Choroid plexus epithelial cell (primary cell): ENCODE results near the gene PAOX.

Experiments used
- DNase-seq: peaks from one replicate; pipeline ENCODE4 v3.0.0-alpha.2; 2010; ENCODE audit warnings: low read depth
- H3K4me3 ChIP-seq: 2 replicates; pipeline ENCODE4 v1.5.1; 2011; ENCODE audit warnings: low read depth, mild to moderate bottlenecking, control low read depth, low read length, moderate library complexity
- TF ChIP-seq, protein P1 (sequence below): conservative IDR thresholded peaks from 2 replicates; pipeline ENCODE4 v1.5.1; 2011; ENCODE audit warnings: low read depth, mild to moderate bottlenecking, control low read depth, inconsistent platforms, low read length, moderate library complexity

PAOX gene

DNA sequence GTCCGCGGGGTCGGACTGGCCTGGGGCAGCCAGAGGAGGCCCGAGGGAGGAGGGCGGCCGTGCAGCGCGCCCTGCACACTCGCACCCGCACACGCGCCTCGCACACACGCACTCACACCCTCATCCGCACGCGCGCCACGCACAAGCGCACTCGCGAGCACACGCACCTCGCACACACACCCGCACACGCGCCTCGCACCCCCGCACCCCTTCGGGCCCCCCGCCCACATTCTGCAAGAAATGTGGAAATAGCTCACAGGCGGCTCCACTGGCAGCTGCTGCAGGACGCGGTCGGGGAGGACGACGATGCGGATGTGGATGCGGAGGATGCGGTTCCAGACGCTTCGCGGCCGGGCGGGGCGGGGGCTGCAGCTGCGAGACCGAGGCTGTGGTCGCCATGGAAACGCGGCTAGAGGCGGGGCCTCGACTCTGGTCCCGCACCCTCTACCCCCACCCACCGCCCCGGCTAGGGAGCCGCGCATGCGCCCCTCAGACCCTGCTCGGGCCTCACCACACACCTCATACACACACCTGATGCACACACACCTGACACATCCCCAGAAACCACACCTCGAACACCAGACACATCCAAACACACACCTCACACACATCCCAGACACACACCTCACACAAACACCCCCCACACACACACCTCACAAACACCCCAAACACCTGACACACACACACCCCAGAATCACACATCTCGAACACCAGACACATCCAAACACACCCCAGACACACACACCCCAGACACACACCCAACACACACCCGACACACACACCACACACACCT, 42.3 kb upstream of the PAOX start, which contains the start of gene CALY:
Gene CALY (minus strand): TSS at position 320 of the 793 bp plus-strand sequence. CDS start 7,907 bp downstream, outside the sequence.
- DNase-seq: no peak
- no peak within 1 kb of the TSS for H3K4me3 ChIP-seq
- TF ChIP-seq, protein P1, sequence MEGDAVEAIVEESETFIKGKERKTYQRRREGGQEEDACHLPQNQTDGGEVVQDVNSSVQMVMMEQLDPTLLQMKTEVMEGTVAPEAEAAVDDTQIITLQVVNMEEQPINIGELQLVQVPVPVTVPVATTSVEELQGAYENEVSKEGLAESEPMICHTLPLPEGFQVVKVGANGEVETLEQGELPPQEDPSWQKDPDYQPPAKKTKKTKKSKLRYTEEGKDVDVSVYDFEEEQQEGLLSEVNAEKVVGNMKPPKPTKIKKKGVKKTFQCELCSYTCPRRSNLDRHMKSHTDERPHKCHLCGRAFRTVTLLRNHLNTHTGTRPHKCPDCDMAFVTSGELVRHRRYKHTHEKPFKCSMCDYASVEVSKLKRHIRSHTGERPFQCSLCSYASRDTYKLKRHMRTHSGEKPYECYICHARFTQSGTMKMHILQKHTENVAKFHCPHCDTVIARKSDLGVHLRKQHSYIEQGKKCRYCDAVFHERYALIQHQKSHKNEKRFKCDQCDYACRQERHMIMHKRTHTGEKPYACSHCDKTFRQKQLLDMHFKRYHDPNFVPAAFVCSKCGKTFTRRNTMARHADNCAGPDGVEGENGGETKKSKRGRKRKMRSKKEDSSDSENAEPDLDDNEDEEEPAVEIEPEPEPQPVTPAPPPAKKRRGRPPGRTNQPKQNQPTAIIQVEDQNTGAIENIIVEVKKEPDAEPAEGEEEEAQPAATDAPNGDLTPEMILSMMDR: no peak

DNA sequence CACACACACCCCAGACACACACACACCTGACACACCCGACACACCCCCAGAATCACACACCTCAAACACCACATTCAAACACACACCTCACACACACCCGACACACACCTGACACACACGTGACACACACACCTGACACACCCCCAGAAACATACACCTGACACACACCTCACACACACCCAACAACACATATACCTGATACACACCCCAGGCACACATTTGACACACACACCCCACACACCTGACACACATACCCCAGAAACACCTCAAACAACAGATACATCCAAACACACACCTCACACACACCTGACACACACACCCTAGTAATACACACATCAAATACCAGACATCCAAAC, 41.7 kb upstream of the PAOX start:
- TF ChIP-seq, protein P1: no peak
- H3K4me3 ChIP-seq: no peak overlapping the region
- DNase-seq: no peak

DNA sequence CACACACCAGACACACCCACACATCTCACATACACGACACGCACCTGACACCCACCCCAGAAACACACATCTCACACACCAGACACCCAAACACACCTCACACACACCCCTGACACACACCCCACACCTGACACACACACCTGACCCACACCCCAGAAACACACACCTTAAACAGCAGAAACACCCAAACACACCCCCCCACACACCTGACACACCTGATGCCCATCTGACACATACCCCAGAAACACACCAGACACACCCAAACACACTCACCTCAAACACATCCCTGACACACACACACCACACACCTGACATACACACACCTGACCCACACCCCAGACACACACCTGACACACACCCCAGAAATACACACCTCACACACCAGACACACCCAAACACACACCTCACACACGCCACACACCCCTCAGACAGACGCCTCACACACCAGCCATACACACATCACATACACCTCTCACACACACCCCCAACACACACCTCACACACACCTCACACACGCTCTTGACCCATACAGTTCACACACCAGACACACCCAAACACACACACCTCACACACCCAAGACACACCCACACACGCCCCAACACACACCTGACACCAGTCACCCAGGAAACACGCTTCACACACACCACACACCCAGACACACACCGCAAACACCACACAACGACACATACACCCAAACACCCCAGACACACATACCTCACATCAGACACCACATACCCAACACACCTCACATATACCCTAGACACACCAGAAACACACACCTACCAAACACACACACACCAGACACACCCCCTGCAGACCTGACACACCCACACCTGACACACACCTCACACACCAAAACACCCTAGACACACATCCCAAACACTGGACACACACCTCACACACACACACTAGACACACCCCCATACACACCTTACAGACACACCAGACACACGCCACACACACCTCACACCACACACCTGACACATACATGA, 40.7 kb upstream of the PAOX start:
- H3K4me3 ChIP-seq: no peak overlapping the region
- TF ChIP-seq, protein P1: no peak

DNA sequence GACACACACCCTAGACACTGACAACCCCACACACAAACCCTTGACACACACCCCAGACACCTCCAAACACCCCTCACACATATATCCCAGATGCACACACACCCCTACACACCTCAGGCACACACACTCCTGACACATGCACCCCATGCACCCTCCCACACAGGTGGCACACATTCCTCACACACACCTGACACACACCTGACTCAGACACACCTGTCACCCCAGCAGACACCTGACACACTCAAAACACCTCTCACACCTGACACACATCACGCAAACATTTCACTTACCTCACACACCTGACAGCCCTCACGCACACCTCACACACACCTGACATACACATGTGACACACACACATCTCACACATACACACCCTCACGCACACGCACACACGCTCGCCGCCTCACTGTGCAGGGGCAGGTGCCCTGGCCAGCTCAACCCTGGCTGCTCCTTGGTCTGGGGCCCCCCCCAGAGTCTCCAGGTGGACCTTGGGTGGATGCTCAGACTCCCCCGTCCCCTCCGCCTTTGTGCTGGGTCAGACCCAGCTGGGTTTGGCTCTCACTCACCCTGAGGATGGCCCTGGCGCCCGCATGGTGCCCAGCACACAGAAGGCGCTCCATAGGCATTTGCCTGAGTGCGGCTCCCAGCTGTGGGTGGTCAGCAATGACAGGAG, 39.2 kb upstream of the PAOX start:
- DNase-seq: no peak
- H3K4me3 ChIP-seq: no peak overlapping the region
- TF ChIP-seq, protein P1: no peak

More for the DNA sequence above, 40.7 kb upstream of the PAOX start:
- no peak for DNase-seq

DNA sequence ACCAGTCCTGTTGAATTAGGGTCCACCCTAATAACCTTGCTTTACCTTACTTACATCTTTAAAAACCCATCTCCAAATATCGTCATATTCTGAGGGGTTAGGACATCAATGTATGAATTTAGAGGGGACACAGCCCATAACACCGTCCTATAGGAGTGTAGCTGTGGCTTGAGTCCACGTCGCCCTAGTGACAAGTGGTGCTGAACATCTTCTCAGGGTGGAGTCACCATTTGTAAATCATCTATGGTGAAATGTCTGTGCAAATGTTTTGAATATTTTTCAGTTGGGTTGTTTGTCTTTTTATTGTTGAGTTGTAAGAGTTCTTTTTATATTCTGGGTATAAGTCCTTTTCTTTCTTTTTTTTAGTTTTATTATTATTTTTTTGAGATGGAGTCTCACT, 37.1 kb upstream of the PAOX start:
- no peak overlapping the region for H3K4me3 ChIP-seq
- TF ChIP-seq, protein P1: no peak
- no peak for DNase-seq

DNA sequence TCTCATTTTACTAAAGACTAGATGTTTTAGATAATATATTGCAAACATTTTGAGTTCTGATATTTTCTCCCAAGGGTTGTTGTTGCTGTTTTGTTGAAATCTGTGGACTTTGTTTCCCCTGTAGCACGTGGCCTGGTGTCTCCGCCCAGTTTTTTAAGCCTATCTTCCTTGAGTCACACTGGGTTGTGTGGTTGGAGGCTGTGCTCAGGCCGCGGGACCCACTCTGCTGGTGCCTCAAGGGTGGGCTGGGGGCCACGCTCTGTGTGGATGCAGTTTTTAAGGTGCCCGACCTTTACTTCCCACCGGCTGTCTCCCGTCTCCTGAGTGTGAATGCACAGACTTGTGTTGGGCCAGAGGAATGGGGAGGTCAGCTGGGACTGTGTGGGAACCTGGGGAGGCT, 36.1 kb upstream of the PAOX start:
- TF ChIP-seq, protein P1: no peak

More for the DNA sequence above, 36.1 kb upstream of the PAOX start:
- H3K4me3 ChIP-seq: no peak overlapping the region
- DNase-seq: no peak
